ENCODE measurements around the gene ZBTB3. TPM values are rescaled to one million over a fixed set of nuclear protein-coding genes. Genes with fewer than 3 reads are reported as not detected.
A peak's percentile ranks its signal among the peaks of the same experiment; 100 is the strongest.

ZBTB3 gene
- total RNA-seq, 1 donor from 2014 or later = 19.9 TPM

GRCh38 chr11:62794201-62794775 is 40.3 kb upstream of the ZBTB3 start:
- CTCF ChIA-PET = interaction anchor here (2.4 kb wide), 1 partner anchor 8 kb away, joined by 7 read pairs; no protein-coding TSS in a partner anchor
- H3K27ac Mint-ChIP-seq = peak overlapping the region; percentile 11
- no peaks in the 10 kb centered on the region for H3K27me3 Mint-ChIP-seq
- peaks cover 80% of the 10 kb centered on the region for H3K36me3 Mint-ChIP-seq (ENCODE audit: low read depth)
- intact Hi-C loops (cut with micrococcal nuclease) = no loop called here
- no peaks in the 10 kb centered on the region for H3K9me3 Mint-ChIP-seq
- POLR2A ChIA-PET = interaction anchor here (0.6 to 3.0 kb wide), 11 partner anchors 11 to 1390 kb away, joined by 3 to 39 read pairs (median 6); partner anchors contain the start of genes HNRNPUL2, NXF1, SLC3A2 and WDR74
- peaks cover 27% of the 10 kb centered on the region for H3K4me1 Mint-ChIP-seq
- no peak for ATAC-seq (ENCODE audit: low read depth)
- no peak for DNase-seq
- no peak overlapping the region for H3K4me3 Mint-ChIP-seq
- no peak for TF ChIP-seq CTCF (IDR thresholded peaks at IDR 0.05)

GRCh38 chr11:62792202-62792575 is 38.2 kb upstream of the ZBTB3 start:
- peak overlapping the region; percentile 89 for H3K27ac Mint-ChIP-seq
- H3K4me1 Mint-ChIP-seq = peaks cover 40% of the 10 kb centered on the region
- H3K9me3 Mint-ChIP-seq = no peaks in the 10 kb centered on the region
- peaks cover 72% of the 10 kb centered on the region for H3K36me3 Mint-ChIP-seq (ENCODE audit: low read depth)
- ATAC-seq (ENCODE audit: low read depth) (no peak), DNase-seq (no peak)
- intact Hi-C loops (cut with micrococcal nuclease) = loop anchor here (1.0 kb wide), 1 partner anchor 13 kb away; the partner anchor contains the start of gene NXF1
- TF ChIP-seq CTCF (IDR thresholded peaks at IDR 0.05) = no peak
- peak overlapping the region; percentile 88 for H3K4me3 Mint-ChIP-seq
- POLR2A ChIA-PET = interaction anchor here (0.6 to 3.0 kb wide), 10 partner anchors 9 to 218 kb away, joined by 3 to 39 read pairs (median 6); partner anchors contain the start of genes EEF1G, HNRNPUL2, STX5 and TEX54
- CTCF ChIA-PET = interaction anchor here (0.7 kb wide), 1 partner anchor 8 kb away, joined by 3 read pairs; no protein-coding TSS in a partner anchor
- H3K27me3 Mint-ChIP-seq = no peaks in the 10 kb centered on the region

- H3K4me1 Mint-ChIP-seq = peaks cover 40% of the 10 kb centered on the region
- H3K9me3 Mint-ChIP-seq = no peaks in the 10 kb centered on the region
- peaks cover 68% of the 10 kb centered on the region for H3K36me3 Mint-ChIP-seq (ENCODE audit: low read depth)
- ATAC-seq (ENCODE audit: low read depth) (peak; percentile 81), DNase-seq (peak; percentile 84)
- intact Hi-C loops (cut with micrococcal nuclease) = loop anchor here (1.0 kb wide), 1 partner anchor 14 kb away; the partner anchor contains the start of gene NXF1
- H3K27me3 Mint-ChIP-seq = no peaks in the 10 kb centered on the region
- H3K4me3 Mint-ChIP-seq = peak within 1 kb of the TSS; percentile 88
- CTCF ChIA-PET = interaction anchor here (0.7 kb wide), 1 partner anchor 9 kb away, joined by 3 read pairs; no protein-coding TSS in a partner anchor
- peak within 1 kb of the TSS; percentile 89 for H3K27ac Mint-ChIP-seq
- TF ChIP-seq CTCF (IDR thresholded peaks at IDR 0.05) = no peak
- POLR2A ChIA-PET = interaction anchor here (0.9 to 8.8 kb wide), 13 partner anchors 9 to 200 kb away, joined by 3 to 308 read pairs (median 8); partner anchors contain the start of genes HNRNPUL2, NXF1, SLC3A2 and STX5
Observed at GRCh38 chr11:62791501-62792201, 37.7 kb upstream of the ZBTB3 start, which contains the start of gene TMEM223. Gene TMEM223 (minus strand): TSS chr11:62792006. CDS start chr11:62791994, 12 bp downstream.

- ChIA-PET CTCF (no interaction called here), POLR2A (interaction anchor here (0.5 to 8.8 kb wide), 15 partner anchors 12 to 1989 kb away, joined by 3 to 308 read pairs (median 5); partner anchors contain the start of genes C11orf98, CSKMT, NXF1 and POLR2G)
- Mint-ChIP-seq H3K4me1 (peaks cover 48% of the 10 kb centered on the region), H3K9me3 (no peaks in the 10 kb centered on the region), H3K27me3 (no peaks in the 10 kb centered on the region), H3K36me3 (ENCODE audit: low read depth) (peaks cover 51% of the 10 kb centered on the region), H3K27ac (peak overlapping the region; percentile 56), H3K4me3 (peak overlapping the region; percentile 92)
- TF ChIP-seq CTCF (IDR thresholded peaks at IDR 0.05) = no peak
- ATAC-seq (ENCODE audit: low read depth) (no peak), DNase-seq (no peak)
- intact Hi-C loops (cut with micrococcal nuclease) = no loop called here
Observed at GRCh38 chr11:62789576-62789975, 35.6 kb upstream of the ZBTB3 start.
